Prostate gland (tissue), 2 donors: ENCODE measurements around the gene LDHD. TPM values are rescaled to one million over a fixed set of nuclear protein-coding genes. Genes with fewer than 3 reads are reported as not detected.
"Not testable (repeated sequence)": the region's sequence is repeated elsewhere in the genome, so short reads cannot be mapped to it uniquely, and the experiment has no call there.

Experiments
- DNase-seq: peaks from one replicate; pipeline ENCODE4 v3.0.0-alpha.2; 2019; ENCODE audit warnings: low spot score
- H3K27ac ChIP-seq, 2 donors: fragments of 200-600 bp; sonication (generic); 2 replicates each; pipeline ENCODE4 v1.5.1; 2017 to 2019
- H3K27me3 ChIP-seq: fragments of 200-600 bp; sonication (generic); replicated peaks from 2 replicates; pipeline ENCODE4 v1.5.1; 2019; ENCODE audit not compliant: insufficient read depth
- H3K36me3 ChIP-seq, 2 donors: fragments of 200-600 bp; sonication (generic); 1 replicate in 1 of 2; 2 replicates in 1 of 2; pipeline versions ENCODE4 v1.5.1 to v1.8.1; 2017 to 2019
- H3K4me1 ChIP-seq: fragments of 200-600 bp; sonication (generic); replicated peaks from 2 replicates; pipeline ENCODE4 v1.5.1; 2019
- H3K4me3 ChIP-seq, 2 donors: fragments of 200-600 bp; sonication (generic); 2 replicates each; pipeline ENCODE4 v1.5.1; 2017 to 2019
- H3K9me3 ChIP-seq: fragments of 200-600 bp; sonication (generic); 2 replicates; pipeline ENCODE4 v1.5.1; 2017
- CTCF ChIP-seq, 4 experiments: fragments of 200-600 bp in 2 of 4; fragments of 450-650 bp in 2 of 4; sonication (generic) in 2 of 4; IDR thresholded peaks; 1 replicate in 3 of 4; 2 replicates in 1 of 4; pipeline ENCODE4 v1.5.1; 2016 to 2019; ENCODE audit warnings: antibody characterized with exemption in 4 of 4, mild to moderate bottlenecking in 2 of 4, moderate library complexity in 2 of 4
- POLR2A ChIP-seq: fragments of 450-650 bp; IDR thresholded peaks from one replicate; pipeline ENCODE4 v1.6.1; 2016; ENCODE audit warnings: antibody characterized with exemption, mild to moderate bottlenecking
- POLR2AphosphoS5 ChIP-seq: sonication (generic); formaldehyde crosslinking; IDR thresholded peaks from one replicate; pipeline ENCODE4 v1.6.1; 2017; ENCODE audit warnings: antibody characterized with exemption
- WGBS: methylation state at CpG from one replicate; pipeline ENCODE4 v1.1.5; 2018; 5-methylcytosine and 5-hydroxymethylcytosine counted together
- intact Hi-C: fragments of 100-400 bp; cut with DNase I; formaldehyde crosslinking; loops from one replicate; pipeline ENCODE4 v1.14.2; 2022
- total RNA-seq, 2 donors: library from RNA; depleted of rRNA; stranded (reverse); fragments of >200 nt; gene quantifications; one replicate each; pipeline ENCODE4 v1.1.0, GENCODE V29; 2016

Gene LDHD
- total RNA-seq, 2 donors from 2014 or later, result 26.6 to 55.3 TPM

- Histone ChIP-seq H3K4me1 (no peaks in the 10 kb centered on the region), H3K27me3 (no peaks in the 10 kb centered on the region), H3K27ac (no peak overlapping the region), H3K36me3 (no peaks in the 10 kb centered on the region), H3K4me3 (no peak overlapping the region), H3K9me3 (no peaks in the 10 kb centered on the region)
- TF ChIP-seq CTCF (IDR thresholded peaks at IDR 0.05) (no peak), POLR2AphosphoS5 (no peak), POLR2A (no peak)
- DNase-seq, result no peak
- intact Hi-C loops, result no loop called here
- 71% methylated on average over 8 of the region's 8 CpGs for WGBS
These were observed 21.7 kb upstream of the LDHD start for GRCh38 chr16:75138233-75138632.

- Histone ChIP-seq H3K27me3 (no peaks in the 10 kb centered on the region), H3K4me1 (no peaks in the 10 kb centered on the region), H3K4me3 (no peak overlapping the region), H3K9me3 (no peaks in the 10 kb centered on the region), H3K36me3 (no peaks in the 10 kb centered on the region), H3K27ac (no peak overlapping the region)
- intact Hi-C loops, result no loop called here
- WGBS, result 70% methylated on average over 7 of the region's 7 CpGs
- DNase-seq, result no peak
- no peak for TF ChIP-seq POLR2AphosphoS5
- no peak for TF ChIP-seq CTCF (IDR thresholded peaks at IDR 0.05)
- no peak for TF ChIP-seq POLR2A
These were observed 14.5 kb upstream of the LDHD start for GRCh38 chr16:75131081-75131480.

- Histone ChIP-seq H3K27me3 (no peaks in the 10 kb centered on the region), H3K27ac (no peak overlapping the region), H3K9me3 (no peaks in the 10 kb centered on the region), H3K4me3 (no peak overlapping the region), H3K4me1 (no peaks in the 10 kb centered on the region), H3K36me3 (no peaks in the 10 kb centered on the region)
- no peak for DNase-seq
- intact Hi-C loops, result no loop called here
- WGBS, result 69% methylated on average over 9 of the region's 9 CpGs
- TF ChIP-seq POLR2AphosphoS5 (no peak), CTCF (IDR thresholded peaks at IDR 0.05) (no peak)
These were observed 13.7 kb upstream of the LDHD start for GRCh38 chr16:75130150-75130771.

- intact Hi-C loops, H3K27me3 ChIP-seq, H3K9me3 ChIP-seq, H3K4me1 ChIP-seq, H3K36me3 ChIP-seq, H3K4me3 ChIP-seq, DNase-seq, H3K27ac ChIP-seq: not testable (repeated sequence)
- WGBS, result 66% methylated on average over 5 of the region's 5 CpGs
These were observed 13.0 kb upstream of the LDHD start for GRCh38 chr16:75129421-75130149.

GRCh38 chr16:75127713-75128415 is 11.3 kb upstream of the LDHD start:
- TF ChIP-seq POLR2A, result no peak
- TF ChIP-seq CTCF (IDR thresholded peaks at IDR 0.05), result no peak
- no peak for TF ChIP-seq POLR2AphosphoS5
- Histone ChIP-seq H3K9me3 (no peaks in the 10 kb centered on the region), H3K4me3 (no peak overlapping the region), H3K27me3 (no peaks in the 10 kb centered on the region), H3K36me3 (no peaks in the 10 kb centered on the region), H3K27ac (no peak overlapping the region), H3K4me1 (no peaks in the 10 kb centered on the region)
- intact Hi-C loops, result no loop called here
- DNase-seq, result no peak
- 48% methylated on average over 4 of the region's 4 CpGs for WGBS
